Astrocyte (in vitro differentiated cells and primary cell): ENCODE measurements around the gene POU2AF3. TPM values are rescaled to one million over a fixed set of nuclear protein-coding genes. Genes with fewer than 3 reads are reported as not detected.

Source experiments
- DNase-seq: peaks from one replicate; pipeline ENCODE4 v3.0.0-alpha.2; 2010; ENCODE audit warnings: low read depth
- FAIRE-seq: peaks from 2 replicates; lab custom pipeline; 2011; peaks lifted over from hg19 to GRCh38; lab: Jason Lieb, UNC
- H2AFZ ChIP-seq: 2 replicates; pipeline ENCODE4 v1.6.0; 2012; ENCODE audit warnings: low read depth, low read length, inconsistent platforms
- H3K27ac ChIP-seq: 2 replicates; pipeline ENCODE4 v1.5.1; 2011; ENCODE audit warnings: low read depth, low read length, inconsistent platforms
- H3K27me3 ChIP-seq: 2 replicates; pipeline ENCODE4 v1.6.0; 2011; ENCODE audit warnings: low read length, inconsistent platforms; ENCODE audit not compliant: insufficient read depth
- H3K36me3 ChIP-seq: 2 replicates; pipeline ENCODE4 v1.5.1; 2011; ENCODE audit warnings: low read length, inconsistent platforms; ENCODE audit not compliant: insufficient read depth
- H3K4me1 ChIP-seq: 2 replicates; pipeline ENCODE4 v1.5.1; 2011; ENCODE audit warnings: low read length, inconsistent platforms; ENCODE audit not compliant: insufficient read depth
- H3K4me2 ChIP-seq: 2 replicates; pipeline ENCODE4 v1.6.0; 2012; ENCODE audit warnings: low read length, inconsistent platforms
- H3K4me3 ChIP-seq: 2 replicates; pipeline ENCODE4 v1.5.1; 2011; ENCODE audit warnings: low read depth, mild to moderate bottlenecking, low read length, inconsistent platforms; ENCODE audit not compliant: insufficient read depth
- H3K79me2 ChIP-seq: 2 replicates; pipeline ENCODE4 v1.6.0; 2012; ENCODE audit warnings: mild to moderate bottlenecking, low read length, inconsistent platforms; ENCODE audit not compliant: insufficient read depth
- H3K9ac ChIP-seq: 2 replicates; pipeline ENCODE4 v1.6.0; 2012; ENCODE audit warnings: mild to moderate bottlenecking, low read length, inconsistent platforms
- H3K9me3 ChIP-seq: 2 replicates; pipeline ENCODE4 v1.5.1; 2012; ENCODE audit warnings: low read depth, mild to moderate bottlenecking, low read length, inconsistent platforms; ENCODE audit not compliant: insufficient read depth
- H4K20me1 ChIP-seq: 2 replicates; pipeline ENCODE4 v1.6.0; 2012; ENCODE audit warnings: low read length, inconsistent platforms; ENCODE audit not compliant: insufficient read depth
- H3K27ac Mint-ChIP-seq: one replicate; pipeline ENCODE4 v1.8.0; 2021; ENCODE audit warnings: mild to moderate bottlenecking, mixed read lengths; ENCODE audit not compliant: unreplicated experiment
- H3K27me3 Mint-ChIP-seq: one replicate; pipeline ENCODE4 v1.8.0; 2021; ENCODE audit warnings: low read depth, mixed read lengths; ENCODE audit not compliant: unreplicated experiment
- H3K36me3 Mint-ChIP-seq: one replicate; pipeline ENCODE4 v1.8.0; 2021; ENCODE audit warnings: low read depth, mixed read lengths; ENCODE audit not compliant: unreplicated experiment
- H3K4me1 Mint-ChIP-seq: one replicate; pipeline ENCODE4 v1.8.0; 2021; ENCODE audit warnings: low read depth, mixed read lengths; ENCODE audit not compliant: unreplicated experiment
- H3K4me3 Mint-ChIP-seq: one replicate; pipeline ENCODE4 v1.8.0; 2021; ENCODE audit warnings: mild to moderate bottlenecking, moderate library complexity, mixed read lengths; ENCODE audit not compliant: unreplicated experiment
- H3K9me3 Mint-ChIP-seq: one replicate; pipeline ENCODE4 v1.8.0; 2021; ENCODE audit warnings: mild to moderate bottlenecking, mixed read lengths; ENCODE audit not compliant: unreplicated experiment
- CTCF ChIP-seq: IDR thresholded peaks from 2 replicates; pipeline ENCODE4 v1.5.1; 2011; ENCODE audit warnings: low read depth, mild to moderate bottlenecking, inconsistent platforms, low read length, moderate library complexity; ENCODE audit not compliant: insufficient read depth
- EZH2 ChIP-seq: IDR thresholded peaks from 2 replicates; pipeline ENCODE4 v1.6.1; 2012; ENCODE audit warnings: mild to moderate bottlenecking, low read length, inconsistent platforms; ENCODE audit not compliant: insufficient read depth
- total RNA-seq: library from RNA; stranded (reverse); gene quantifications from 2 replicates; pipeline ENCODE4 v1.2.1, GENCODE V29; 2021

POU2AF3 gene
- total RNA-seq, 1 donor from 2014 or later = 0.27 TPM

GRCh38 chr11:111335549-111335948, 37.2 kb downstream of the POU2AF3 start:
- no peak overlapping the region for H3K27ac ChIP-seq
- H3K79me2 ChIP-seq = no peaks in the 10 kb centered on the region
- TF ChIP-seq EZH2 = no peak
- TF ChIP-seq CTCF = no peak
- H3K36me3 ChIP-seq = no peaks in the 10 kb centered on the region
- no peak overlapping the region for H3K4me2 ChIP-seq
- DNase-seq (no peak), FAIRE-seq (no peak)
- H3K4me1 ChIP-seq = no peaks in the 10 kb centered on the region
- H3K4me3 Mint-ChIP-seq = no peak overlapping the region
- H3K27me3 Mint-ChIP-seq = peaks cover 8% of the 10 kb centered on the region
- H3K9ac ChIP-seq = no peak overlapping the region
- no peaks in the 10 kb centered on the region for H3K9me3 ChIP-seq
- no peaks in the 10 kb centered on the region for H3K4me1 Mint-ChIP-seq
- H3K4me3 ChIP-seq = no peak overlapping the region
- no peak overlapping the region for H2AFZ ChIP-seq
- no peaks in the 10 kb centered on the region for H3K27me3 ChIP-seq
- H3K27ac Mint-ChIP-seq = no peak overlapping the region
- peaks cover 3% of the 10 kb centered on the region for H3K9me3 Mint-ChIP-seq
- no peaks in the 10 kb centered on the region for H4K20me1 ChIP-seq
- H3K36me3 Mint-ChIP-seq = no peaks in the 10 kb centered on the region

GRCh38 chr11:111336062-111336461, 37.7 kb downstream of the POU2AF3 start:
- peaks cover 4% of the 10 kb centered on the region for H3K27me3 Mint-ChIP-seq
- H3K4me1 Mint-ChIP-seq = no peaks in the 10 kb centered on the region
- Histone ChIP-seq H3K4me1 (no peaks in the 10 kb centered on the region), H3K4me3 (no peak overlapping the region), H3K4me2 (no peak overlapping the region), H3K27me3 (no peaks in the 10 kb centered on the region), H3K36me3 (no peaks in the 10 kb centered on the region), H4K20me1 (no peaks in the 10 kb centered on the region), H3K27ac (no peak overlapping the region), H2AFZ (no peak overlapping the region), H3K9ac (no peak overlapping the region), H3K79me2 (no peaks in the 10 kb centered on the region), H3K9me3 (no peaks in the 10 kb centered on the region)
- no peaks in the 10 kb centered on the region for H3K36me3 Mint-ChIP-seq
- FAIRE-seq = no peak
- H3K27ac Mint-ChIP-seq = no peak overlapping the region
- TF ChIP-seq CTCF (no peak), EZH2 (no peak)
- H3K9me3 Mint-ChIP-seq = peaks cover 3% of the 10 kb centered on the region
- DNase-seq = no peak
- no peak overlapping the region for H3K4me3 Mint-ChIP-seq

- Histone ChIP-seq H3K9ac (no peak overlapping the region), H3K79me2 (no peaks in the 10 kb centered on the region), H3K27me3 (no peaks in the 10 kb centered on the region), H3K27ac (no peak overlapping the region), H3K4me1 (no peaks in the 10 kb centered on the region), H3K4me3 (no peak overlapping the region), H2AFZ (no peak overlapping the region), H3K9me3 (no peaks in the 10 kb centered on the region), H3K36me3 (no peaks in the 10 kb centered on the region), H3K4me2 (no peak overlapping the region), H4K20me1 (no peaks in the 10 kb centered on the region)
- Mint-ChIP-seq H3K4me3 (no peak overlapping the region), H3K27ac (no peak overlapping the region), H3K4me1 (no peaks in the 10 kb centered on the region), H3K27me3 (peaks cover 4% of the 10 kb centered on the region), H3K36me3 (no peaks in the 10 kb centered on the region), H3K9me3 (peaks cover 3% of the 10 kb centered on the region)
- DNase-seq (peak; percentile 82), FAIRE-seq (no peak)
- TF ChIP-seq EZH2 (no peak), CTCF (no peak)
These were observed 38.4 kb downstream of the POU2AF3 start for GRCh38 chr11:111336582-111337256.
